DND-41 (cell line): Measurements from ENCODE around the gene ATR.
"Not testable (repeated sequence)": the region's sequence is repeated elsewhere in the genome, so short reads cannot be mapped to it uniquely, and the experiment has no call there.

ENCODE experiments used
- ATAC-seq: fragments of 200-7000 bp; cut with Tn5 transposase; 3 replicates; pipeline ENCODE4 v1.9.1; 2021; ENCODE audit warnings: low read depth; ENCODE audit not compliant: insufficient read depth
- DNase-seq: peaks from one replicate; pipeline ENCODE4 v3.0.0-alpha.2; 2020
- H2AFZ ChIP-seq: 2 replicates; pipeline ENCODE4 v1.6.0; 2012; ENCODE audit warnings: low read depth, low read length
- H3K27ac ChIP-seq: 2 replicates; pipeline ENCODE4 v1.5.1; 2012; ENCODE audit warnings: low read length, inconsistent platforms
- H3K27me3 ChIP-seq: fragments of 200-600 bp; sonication (generic); 2 replicates; pipeline ENCODE4 v1.6.0; 2012; ENCODE audit warnings: low read length, mild to moderate bottlenecking, inconsistent platforms; ENCODE audit not compliant: insufficient read depth, poor library complexity
- H3K36me3 ChIP-seq: 2 replicates; pipeline ENCODE4 v1.5.1; 2012; ENCODE audit warnings: low read length, inconsistent platforms; ENCODE audit not compliant: insufficient read depth
- H3K4me1 ChIP-seq: 2 replicates; pipeline ENCODE4 v1.5.1; 2012; ENCODE audit warnings: mild to moderate bottlenecking, low read length; ENCODE audit not compliant: insufficient read depth
- H3K4me2 ChIP-seq: 2 replicates; pipeline ENCODE4 v1.6.0; 2012; ENCODE audit warnings: mild to moderate bottlenecking, moderate library complexity, low read length, inconsistent platforms; ENCODE audit not compliant: insufficient read depth
- H3K4me3 ChIP-seq, 2 experiments: fragments of 200-600 bp in 1 of 2; shearing (Covaris generic) in 1 of 2; 2 replicates each; pipeline ENCODE4 v1.5.1; 2012 to 2016; ENCODE audit warnings: inconsistent platforms in 2 of 2, low read length in 2 of 2, mild to moderate bottlenecking in 2 of 2, low read depth in 1 of 2, moderate library complexity in 1 of 2
- H3K79me2 ChIP-seq: 2 replicates; pipeline ENCODE4 v1.6.0; 2012; ENCODE audit warnings: low read length, inconsistent platforms; ENCODE audit not compliant: insufficient read depth
- H3K9ac ChIP-seq: 2 replicates; pipeline ENCODE4 v1.6.0; 2012; ENCODE audit warnings: low read depth, mild to moderate bottlenecking, inconsistent platforms, low read length, moderate library complexity
- H3K9me3 ChIP-seq: 2 replicates; pipeline ENCODE4 v1.5.1; 2012; ENCODE audit warnings: low read length, moderate library complexity, mild to moderate bottlenecking, inconsistent platforms; ENCODE audit not compliant: insufficient read depth, severe bottlenecking
- H4K20me1 ChIP-seq: 2 replicates; pipeline ENCODE4 v1.6.0; 2012; ENCODE audit warnings: low read length; ENCODE audit not compliant: insufficient read depth
- EZH2 ChIP-seq: IDR thresholded peaks from 3 replicates; pipeline ENCODE4 v1.6.1; 2012; ENCODE audit warnings: borderline replicate concordance, low read depth, mild to moderate bottlenecking, moderate library complexity, low read length, inconsistent platforms; ENCODE audit not compliant: severe bottlenecking
- TF ChIP-seq, protein P1 (sequence below): IDR thresholded peaks from 2 replicates; pipeline ENCODE4 v1.5.1; 2012; ENCODE audit warnings: borderline replicate concordance, low read length, moderate library complexity, mild to moderate bottlenecking; ENCODE audit not compliant: poor library complexity, severe bottlenecking; ENCODE audit errors: extremely low read depth

Gene ATR

DNA sequence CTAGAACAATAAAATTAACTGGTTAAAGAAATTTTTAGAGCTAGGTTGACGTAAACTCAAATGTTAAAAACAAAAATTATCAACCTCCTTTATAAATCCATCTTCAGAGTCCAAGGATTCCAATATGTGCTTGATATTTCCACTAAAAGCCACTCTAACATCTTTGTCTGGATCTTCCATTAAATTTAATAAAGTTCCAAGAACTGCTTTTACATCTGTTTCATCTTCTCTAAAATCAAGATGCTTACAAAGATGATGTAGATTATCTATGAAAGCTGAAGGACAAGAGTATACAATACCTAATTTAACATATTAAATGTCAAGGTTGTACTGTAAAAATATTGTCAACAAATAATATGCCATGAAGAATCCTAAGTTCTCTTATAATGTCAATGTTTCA lies 24.8 kb downstream of the ATR start:
- Histone ChIP-seq H3K4me2 (no peak overlapping the region), H3K79me2 (no peaks in the 10 kb centered on the region), H2AFZ (no peak overlapping the region), H3K27ac (no peak overlapping the region), H3K4me1 (no peaks in the 10 kb centered on the region), H3K9ac (no peak overlapping the region), H3K9me3 (no peaks in the 10 kb centered on the region), H3K36me3 (peaks cover 91% of the 10 kb centered on the region), H3K27me3 (no peaks in the 10 kb centered on the region), H4K20me1 (no peaks in the 10 kb centered on the region), H3K4me3 (no peak overlapping the region)
- ATAC-seq (no peak), DNase-seq (no peak)
- TF ChIP-seq, protein P1, sequence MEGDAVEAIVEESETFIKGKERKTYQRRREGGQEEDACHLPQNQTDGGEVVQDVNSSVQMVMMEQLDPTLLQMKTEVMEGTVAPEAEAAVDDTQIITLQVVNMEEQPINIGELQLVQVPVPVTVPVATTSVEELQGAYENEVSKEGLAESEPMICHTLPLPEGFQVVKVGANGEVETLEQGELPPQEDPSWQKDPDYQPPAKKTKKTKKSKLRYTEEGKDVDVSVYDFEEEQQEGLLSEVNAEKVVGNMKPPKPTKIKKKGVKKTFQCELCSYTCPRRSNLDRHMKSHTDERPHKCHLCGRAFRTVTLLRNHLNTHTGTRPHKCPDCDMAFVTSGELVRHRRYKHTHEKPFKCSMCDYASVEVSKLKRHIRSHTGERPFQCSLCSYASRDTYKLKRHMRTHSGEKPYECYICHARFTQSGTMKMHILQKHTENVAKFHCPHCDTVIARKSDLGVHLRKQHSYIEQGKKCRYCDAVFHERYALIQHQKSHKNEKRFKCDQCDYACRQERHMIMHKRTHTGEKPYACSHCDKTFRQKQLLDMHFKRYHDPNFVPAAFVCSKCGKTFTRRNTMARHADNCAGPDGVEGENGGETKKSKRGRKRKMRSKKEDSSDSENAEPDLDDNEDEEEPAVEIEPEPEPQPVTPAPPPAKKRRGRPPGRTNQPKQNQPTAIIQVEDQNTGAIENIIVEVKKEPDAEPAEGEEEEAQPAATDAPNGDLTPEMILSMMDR, result no peak
- TF ChIP-seq EZH2, result no peak

DNA sequence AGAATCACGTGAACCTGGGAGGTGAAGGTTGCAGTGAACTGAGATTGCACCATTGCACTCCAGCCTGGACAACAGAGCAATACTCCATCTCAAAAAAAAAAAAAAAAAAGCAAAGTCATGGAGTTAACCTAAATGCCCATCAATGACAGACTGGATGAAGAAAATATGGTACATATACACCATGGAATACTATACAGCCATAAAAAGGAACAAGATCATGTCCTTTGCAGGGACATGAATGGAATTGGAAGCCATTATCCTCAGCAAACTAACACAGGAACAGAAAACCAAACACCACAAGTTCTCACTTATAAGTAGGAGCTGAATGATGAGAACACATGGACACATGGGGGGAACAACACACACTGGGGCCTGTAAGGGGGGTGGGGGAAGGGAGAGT lies 26.0 kb downstream of the ATR start:
- H3K4me3 ChIP-seq, H3K27ac ChIP-seq, H3K79me2 ChIP-seq, H3K4me2 ChIP-seq, ATAC-seq, H3K9ac ChIP-seq, H2AFZ ChIP-seq, H3K9me3 ChIP-seq, DNase-seq, H4K20me1 ChIP-seq, H3K27me3 ChIP-seq, H3K4me1 ChIP-seq: not testable (repeated sequence)
- peaks cover 90% of the 10 kb centered on the region for H3K36me3 ChIP-seq

DNA sequence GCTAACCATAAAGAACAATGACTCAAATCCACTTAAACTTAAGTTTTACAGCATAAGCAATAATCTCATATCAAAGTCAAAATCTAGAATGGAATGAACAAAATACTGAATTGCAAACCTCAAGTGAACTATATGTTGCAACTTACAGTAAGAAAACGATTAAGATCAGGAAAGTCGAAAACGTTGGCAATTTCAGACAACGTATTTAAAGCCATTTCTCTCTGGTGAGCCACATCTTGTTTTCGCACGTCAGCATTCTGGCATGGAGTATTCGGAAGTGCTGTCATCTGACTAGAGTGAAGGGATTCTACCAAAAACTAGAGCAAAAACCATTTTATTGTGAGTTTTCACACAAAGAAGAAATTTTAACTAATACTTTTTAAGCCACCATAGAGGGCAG lies 28.5 kb downstream of the ATR start:
- H3K27me3 ChIP-seq, result no peaks in the 10 kb centered on the region
- no peak overlapping the region for H3K27ac ChIP-seq
- DNase-seq (no peak), ATAC-seq (no peak)
- no peak overlapping the region for H3K4me2 ChIP-seq
- no peaks in the 10 kb centered on the region for H3K4me1 ChIP-seq
- no peak overlapping the region for H2AFZ ChIP-seq
- H3K4me3 ChIP-seq, result no peak overlapping the region
- H3K79me2 ChIP-seq, result no peaks in the 10 kb centered on the region
- H3K9ac ChIP-seq, result no peak overlapping the region
- no peaks in the 10 kb centered on the region for H4K20me1 ChIP-seq
- TF ChIP-seq EZH2, result no peak
- TF ChIP-seq, protein P1, result no peak
- H3K9me3 ChIP-seq, result no peaks in the 10 kb centered on the region
- H3K36me3 ChIP-seq, result peaks cover 89% of the 10 kb centered on the region

DNA sequence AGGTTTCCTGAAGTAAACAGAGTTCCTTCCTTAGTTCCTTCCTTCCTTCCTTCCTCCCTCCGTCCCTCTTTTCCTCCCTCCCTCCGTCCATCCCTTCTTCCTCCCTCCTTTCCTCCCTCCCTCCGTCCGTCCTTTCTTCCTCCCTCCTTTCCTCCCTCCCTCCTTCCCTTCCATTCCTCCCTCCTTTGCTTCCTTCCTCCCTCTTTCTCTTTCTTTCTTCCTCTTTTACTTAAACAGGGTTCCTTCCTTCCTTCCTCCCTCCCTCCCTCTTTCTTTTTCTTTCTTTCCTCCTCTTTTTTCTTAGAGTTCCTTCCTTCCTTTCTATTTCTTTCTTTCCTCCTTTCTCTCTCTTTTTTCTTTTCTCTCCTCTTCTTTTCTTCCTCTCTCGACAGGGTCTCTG lies 35.2 kb downstream of the ATR start:
- Histone ChIP-seq H3K4me3 (no peak overlapping the region), H3K4me1 (no peaks in the 10 kb centered on the region), H3K79me2 (no peaks in the 10 kb centered on the region), H3K27ac (no peak overlapping the region), H3K4me2 (no peak overlapping the region), H3K36me3 (peaks cover 39% of the 10 kb centered on the region; the same call in 1 of the 2 replicates), H3K9me3 (no peaks in the 10 kb centered on the region), H4K20me1 (no peaks in the 10 kb centered on the region), H2AFZ (no peak overlapping the region), H3K27me3 (no peaks in the 10 kb centered on the region), H3K9ac (no peak overlapping the region)
- TF ChIP-seq, protein P1, result no peak
- TF ChIP-seq EZH2, result no peak
- ATAC-seq, result no peak
- no peak for DNase-seq
